Skeletal muscle tissue (tissue), 5 donors: ENCODE measurements around the gene RHOBTB1. TPM values are rescaled to one million over a fixed set of nuclear protein-coding genes. Genes with fewer than 3 reads are reported as not detected.

Experiments used
- H3K27ac ChIP-seq: one replicate; pipeline ENCODE4 v1.7.0; 2013; ENCODE audit warnings: mild to moderate bottlenecking, low read depth, low read length, inconsistent platforms
- H3K27me3 ChIP-seq, 3 donors: one replicate each; pipeline ENCODE4 v1.7.0; 2013; ENCODE audit warnings: low read length in 3 of 3; ENCODE audit not compliant: control insufficient read depth in 3 of 3, insufficient read depth in 3 of 3
- H3K36me3 ChIP-seq, 3 donors: one replicate each; pipeline ENCODE4 v1.7.0; 2013; ENCODE audit warnings: low read length in 3 of 3; ENCODE audit not compliant: control insufficient read depth in 3 of 3, insufficient read depth in 3 of 3
- H3K4me1 ChIP-seq, 3 donors: one replicate each; pipeline ENCODE4 v1.7.0; 2013; ENCODE audit warnings: low read length in 3 of 3, mild to moderate bottlenecking in 3 of 3; ENCODE audit not compliant: control insufficient read depth in 3 of 3, insufficient read depth in 3 of 3
- H3K4me3 ChIP-seq, 3 donors: one replicate each; pipeline ENCODE4 v1.7.0; 2013; ENCODE audit warnings: low read length in 3 of 3
- H3K9ac ChIP-seq, 3 donors: one replicate each; pipeline ENCODE4 v1.7.0; 2013; ENCODE audit warnings: low read length in 3 of 3, mild to moderate bottlenecking in 3 of 3, moderate library complexity in 2 of 3, low read depth in 1 of 3
- H3K9me3 ChIP-seq, 3 donors: one replicate each; pipeline ENCODE4 v1.7.0; 2013; ENCODE audit warnings: low read length in 3 of 3; ENCODE audit not compliant: control insufficient read depth in 3 of 3
- small RNA-seq: library from RNA; depleted of rRNA; stranded (forward); fragments of <200 nt; gene quantifications from one replicate; pipeline ENCODE3, GENCODE V24; 2014
- total RNA-seq: library from RNA; depleted of rRNA; stranded (reverse); fragments of >200 nt; gene quantifications from one replicate; pipeline ENCODE4 v1.2.3, GENCODE V29; 2014
- donor health status: Osteomylitis.

The RHOBTB1 gene
- total RNA-seq, 1 donor from 2014 or later: 29.2 TPM

- H3K9ac ChIP-seq: peak overlapping the region in 1 of 3 donors; percentile 58
- H3K4me3 ChIP-seq: no peak overlapping the region
- H3K4me1 ChIP-seq: peaks cover 16 to 24% (median 19%) of the 10 kb centered on the region in 3 donors
- peak overlapping the region; percentile 13 for H3K27ac ChIP-seq
- no peaks in the 10 kb centered on the region for H3K36me3 ChIP-seq
- no peaks in the 10 kb centered on the region for H3K27me3 ChIP-seq
- H3K9me3 ChIP-seq: no peaks in the 10 kb centered on the region
Measured at GRCh38 chr10:60820093-60820754, 123.8 kb downstream of the RHOBTB1 start.

Small RNAs within 50 kb of the gene (small RNA-seq; reads per million reads assigned to genes)
- gene RNU2-72P: 1.2 reads per million, percentile 80 among the genes with 10 or more reads in this experiment

Other genes with a start within 250 kb of the RHOBTB1 start
- 17.2 TPM for gene CDK1, start 165.7 kb downstream of the RHOBTB1 start, total RNA-seq